Measurements from ENCODE around the gene VWA7.

VWA7 gene

DNA sequence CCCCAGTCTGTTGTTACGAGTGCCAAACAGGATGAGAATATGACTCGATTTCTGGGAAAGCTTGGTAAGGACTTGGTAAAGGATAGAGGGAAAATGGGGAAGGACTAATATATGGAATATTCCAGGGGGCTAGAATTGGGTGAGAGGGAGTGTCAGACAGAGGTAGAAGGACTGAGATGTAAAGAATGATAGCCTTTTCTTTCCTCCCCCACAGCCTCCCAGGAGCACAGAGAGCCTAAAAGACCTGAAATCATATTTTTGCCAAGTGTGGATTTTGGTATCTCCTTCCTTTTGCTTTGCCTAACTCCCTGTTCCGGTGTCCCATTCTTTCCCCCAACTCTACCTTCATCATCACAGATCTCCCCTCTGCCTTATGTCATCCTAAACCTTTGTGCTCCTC, 34.2 kb downstream of the VWA7 start:
- no peaks in the 10 kb centered on the region for H3K9me3 ChIP-seq (ENCODE audit: low read length)
- H3K27ac ChIP-seq (ENCODE audit: low read depth, low read length, poor library complexity, severe bottlenecking) = no peak overlapping the region
- H3K4me2 ChIP-seq (ENCODE audit: low read length) = no peak overlapping the region
- H2AFZ ChIP-seq (ENCODE audit: low read length) = no peak overlapping the region
- H3K9ac ChIP-seq (ENCODE audit: low read length) = no peak overlapping the region
- no peaks in the 10 kb centered on the region for H3K79me2 ChIP-seq (ENCODE audit: insufficient read depth, low read length)
- no peaks in the 10 kb centered on the region for H3K9me2 ChIP-seq (ENCODE audit: low read depth, low read length)
- H3K27me3 ChIP-seq (ENCODE audit: insufficient read depth, low read length) = no peaks in the 10 kb centered on the region
- no peak overlapping the region for H3K4me3 ChIP-seq (ENCODE audit: low read depth, low read length, poor library complexity, severe bottlenecking)
- peaks cover 27% of the 10 kb centered on the region for H3K4me1 ChIP-seq (ENCODE audit: insufficient read depth, low read length, severe bottlenecking)
- TF ChIP-seq EZH2 (IDR thresholded peaks at IDR 0.05; ENCODE audit: borderline replicate concordance, low read length) = no peak
- TF ChIP-seq, protein P1, sequence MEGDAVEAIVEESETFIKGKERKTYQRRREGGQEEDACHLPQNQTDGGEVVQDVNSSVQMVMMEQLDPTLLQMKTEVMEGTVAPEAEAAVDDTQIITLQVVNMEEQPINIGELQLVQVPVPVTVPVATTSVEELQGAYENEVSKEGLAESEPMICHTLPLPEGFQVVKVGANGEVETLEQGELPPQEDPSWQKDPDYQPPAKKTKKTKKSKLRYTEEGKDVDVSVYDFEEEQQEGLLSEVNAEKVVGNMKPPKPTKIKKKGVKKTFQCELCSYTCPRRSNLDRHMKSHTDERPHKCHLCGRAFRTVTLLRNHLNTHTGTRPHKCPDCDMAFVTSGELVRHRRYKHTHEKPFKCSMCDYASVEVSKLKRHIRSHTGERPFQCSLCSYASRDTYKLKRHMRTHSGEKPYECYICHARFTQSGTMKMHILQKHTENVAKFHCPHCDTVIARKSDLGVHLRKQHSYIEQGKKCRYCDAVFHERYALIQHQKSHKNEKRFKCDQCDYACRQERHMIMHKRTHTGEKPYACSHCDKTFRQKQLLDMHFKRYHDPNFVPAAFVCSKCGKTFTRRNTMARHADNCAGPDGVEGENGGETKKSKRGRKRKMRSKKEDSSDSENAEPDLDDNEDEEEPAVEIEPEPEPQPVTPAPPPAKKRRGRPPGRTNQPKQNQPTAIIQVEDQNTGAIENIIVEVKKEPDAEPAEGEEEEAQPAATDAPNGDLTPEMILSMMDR (IDR thresholded peaks at IDR 0.05; ENCODE audit: low read length) = no peak
- no peaks in the 10 kb centered on the region for H4K20me1 ChIP-seq (ENCODE audit: insufficient read depth, low read length)
- peaks cover 50% of the 10 kb centered on the region for H3K36me3 ChIP-seq (ENCODE audit: insufficient read depth, low read length)
- H3F3A ChIP-seq (ENCODE audit: insufficient read depth, low read length) = no peaks in the 10 kb centered on the region

DNA sequence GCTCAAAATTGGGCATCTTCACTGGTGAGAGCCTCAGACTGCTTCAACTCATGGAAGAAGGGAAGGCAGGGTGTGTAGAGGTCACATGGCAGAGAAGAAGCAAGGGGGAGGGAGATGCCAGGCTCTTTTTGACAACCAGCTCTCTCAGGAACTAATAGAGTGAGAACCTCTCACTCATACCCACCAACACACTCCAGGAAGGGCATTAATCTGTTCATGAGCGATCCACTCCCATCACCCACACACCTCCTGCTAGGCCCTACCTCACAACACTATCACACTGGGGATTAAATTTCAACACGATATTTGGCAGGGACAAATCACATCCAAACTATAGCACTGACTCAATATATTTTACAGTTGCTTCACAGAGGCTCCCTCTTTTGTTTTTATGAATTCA, 35.3 kb downstream of the VWA7 start:
- Histone ChIP-seq H3K4me3 (ENCODE audit: low read depth, low read length, poor library complexity, severe bottlenecking) (no peak overlapping the region), H3K9me2 (ENCODE audit: low read depth, low read length) (no peaks in the 10 kb centered on the region), H3K27me3 (ENCODE audit: insufficient read depth, low read length) (no peaks in the 10 kb centered on the region), H3K79me2 (ENCODE audit: insufficient read depth, low read length) (0 out of 2 replicates have a peak, but pooled peaks cover under 1% of the 10 kb centered on the region), H3K9ac (ENCODE audit: low read length) (no peak overlapping the region), H3K27ac (ENCODE audit: low read depth, low read length, poor library complexity, severe bottlenecking) (peak overlapping the region; percentile 1), H4K20me1 (ENCODE audit: insufficient read depth, low read length) (no peaks in the 10 kb centered on the region), H3F3A (ENCODE audit: insufficient read depth, low read length) (0 out of 2 replicates have a peak, but pooled peaks cover 3% of the 10 kb centered on the region), H3K4me2 (ENCODE audit: low read length) (no peak overlapping the region), H3K36me3 (ENCODE audit: insufficient read depth, low read length) (peaks cover 39% of the 10 kb centered on the region), H2AFZ (ENCODE audit: low read length) (no peak overlapping the region), H3K9me3 (ENCODE audit: low read length) (no peaks in the 10 kb centered on the region), H3K4me1 (ENCODE audit: insufficient read depth, low read length, severe bottlenecking) (peaks cover 38% of the 10 kb centered on the region)
- TF ChIP-seq EZH2 (IDR thresholded peaks at IDR 0.05; ENCODE audit: borderline replicate concordance, low read length) = no peak
- TF ChIP-seq, protein P1 (IDR thresholded peaks at IDR 0.05; ENCODE audit: low read length) = no peak

GRCh38 chr6:31740397-31741223, 36.5 kb downstream of the VWA7 start:
- Histone ChIP-seq H3K9ac (ENCODE audit: low read length) (peak overlapping the region; percentile 86), H3K27ac (ENCODE audit: low read depth, low read length, poor library complexity, severe bottlenecking) (peak overlapping the region; percentile 85), H3K79me2 (ENCODE audit: insufficient read depth, low read length) (peaks cover 7% of the 10 kb centered on the region; the same call in 1 of the 2 replicates), H3K4me1 (ENCODE audit: insufficient read depth, low read length, severe bottlenecking) (peaks cover 43% of the 10 kb centered on the region), H3K36me3 (ENCODE audit: insufficient read depth, low read length) (peaks cover 38% of the 10 kb centered on the region), H3K9me2 (ENCODE audit: low read depth, low read length) (no peaks in the 10 kb centered on the region), H4K20me1 (ENCODE audit: insufficient read depth, low read length) (no peaks in the 10 kb centered on the region), H3F3A (ENCODE audit: insufficient read depth, low read length) (0 out of 2 replicates have a peak, but pooled peaks cover 3% of the 10 kb centered on the region), H3K27me3 (ENCODE audit: insufficient read depth, low read length) (no peaks in the 10 kb centered on the region), H3K4me2 (ENCODE audit: low read length) (peak overlapping the region; percentile 89), H3K4me3 (ENCODE audit: low read depth, low read length, poor library complexity, severe bottlenecking) (peak overlapping the region; percentile 68), H2AFZ (ENCODE audit: low read length) (no peak overlapping the region), H3K9me3 (ENCODE audit: low read length) (no peaks in the 10 kb centered on the region)
- TF ChIP-seq, protein P1 (IDR thresholded peaks at IDR 0.05; ENCODE audit: low read length) = no peak
- no peak for TF ChIP-seq EZH2 (IDR thresholded peaks at IDR 0.05; ENCODE audit: borderline replicate concordance, low read length)

Data from OCI-LY1 (cell line).